HG03066 (cell line): ENCODE data around the gene LDLRAD4.

Experiments
- ATAC-seq: cut with Tn5 transposase; IDR thresholded peaks from one replicate; pipeline ENCODE4 v1.9.1; 2021; ENCODE audit warnings: low read depth; ENCODE audit not compliant: unreplicated experiment

LDLRAD4 gene

DNA sequence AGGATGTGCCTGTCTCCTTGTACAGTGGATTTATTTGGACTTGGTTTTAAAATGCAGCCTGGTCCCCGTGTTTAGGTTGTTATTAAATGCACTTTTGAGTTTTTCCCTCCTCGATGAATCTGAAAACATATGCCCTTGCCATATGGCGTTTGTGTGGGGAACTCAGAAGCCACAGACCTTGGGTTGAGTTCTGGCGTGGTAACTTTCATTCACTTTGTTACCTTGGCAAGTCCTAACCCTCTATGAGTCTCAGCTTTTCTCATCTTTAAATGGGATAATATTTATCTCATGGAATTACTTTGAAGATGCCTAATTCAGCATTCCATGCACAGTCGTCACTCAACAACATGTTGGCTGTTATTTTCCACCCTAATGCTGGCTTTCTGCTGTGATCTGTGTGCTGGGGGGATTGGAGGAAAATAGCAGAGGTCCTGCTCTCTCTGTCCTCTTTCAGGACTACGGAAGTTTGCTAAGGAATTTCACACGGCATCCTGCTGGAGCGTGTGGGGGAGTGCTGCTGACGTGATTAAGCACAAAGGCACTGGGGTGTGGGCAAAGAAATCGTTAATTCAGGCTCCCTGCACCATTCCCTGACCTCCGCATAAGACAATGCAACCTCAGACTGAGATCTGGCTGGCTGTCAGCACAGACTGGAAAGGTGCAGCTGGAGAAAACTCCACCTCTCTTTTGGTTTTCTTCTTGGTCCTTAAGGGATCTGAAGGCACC is 61.7 kb downstream of the LDLRAD4 start:
- no peak for ATAC-seq

DNA sequence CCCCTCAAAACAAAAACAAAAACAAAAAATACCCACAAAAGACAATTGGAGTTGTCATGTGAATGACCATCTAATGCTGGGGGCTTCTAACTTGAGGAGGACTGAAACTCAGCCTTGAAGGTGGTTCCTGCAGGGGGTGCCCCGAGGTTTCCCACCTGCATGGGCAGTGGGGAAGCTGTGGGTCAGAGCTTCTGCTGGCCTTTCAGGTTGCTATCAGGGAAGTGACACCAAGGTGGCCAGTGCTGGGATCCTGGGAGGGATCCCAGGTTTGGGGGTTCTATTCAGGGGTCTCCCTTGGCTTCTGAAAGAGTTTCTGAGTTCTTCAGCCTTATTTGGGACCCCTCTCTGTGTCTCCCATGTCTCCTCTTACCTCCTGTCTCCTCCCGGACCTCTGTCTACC is 62.8 kb downstream of the LDLRAD4 start:
- no peak for ATAC-seq

DNA sequence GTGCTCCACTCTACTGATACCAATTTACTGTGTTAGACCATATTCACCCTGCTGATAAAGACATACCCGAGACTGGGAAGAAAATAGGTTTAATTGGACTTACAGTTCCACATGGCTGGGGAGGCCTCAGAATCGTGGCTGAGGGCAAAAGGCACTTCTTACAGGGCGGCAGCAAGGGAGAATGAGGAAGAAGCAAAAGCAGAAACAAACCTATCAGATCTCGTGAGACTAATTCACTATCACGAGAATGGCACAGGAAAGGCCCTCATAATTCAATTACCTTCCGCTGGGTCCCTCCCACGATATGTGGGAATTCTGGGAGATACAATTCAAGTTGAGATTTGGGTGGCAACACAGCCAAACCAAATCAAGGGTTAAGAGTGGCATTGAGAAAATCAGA is 65.2 kb downstream of the LDLRAD4 start:
- ATAC-seq = no peak

DNA sequence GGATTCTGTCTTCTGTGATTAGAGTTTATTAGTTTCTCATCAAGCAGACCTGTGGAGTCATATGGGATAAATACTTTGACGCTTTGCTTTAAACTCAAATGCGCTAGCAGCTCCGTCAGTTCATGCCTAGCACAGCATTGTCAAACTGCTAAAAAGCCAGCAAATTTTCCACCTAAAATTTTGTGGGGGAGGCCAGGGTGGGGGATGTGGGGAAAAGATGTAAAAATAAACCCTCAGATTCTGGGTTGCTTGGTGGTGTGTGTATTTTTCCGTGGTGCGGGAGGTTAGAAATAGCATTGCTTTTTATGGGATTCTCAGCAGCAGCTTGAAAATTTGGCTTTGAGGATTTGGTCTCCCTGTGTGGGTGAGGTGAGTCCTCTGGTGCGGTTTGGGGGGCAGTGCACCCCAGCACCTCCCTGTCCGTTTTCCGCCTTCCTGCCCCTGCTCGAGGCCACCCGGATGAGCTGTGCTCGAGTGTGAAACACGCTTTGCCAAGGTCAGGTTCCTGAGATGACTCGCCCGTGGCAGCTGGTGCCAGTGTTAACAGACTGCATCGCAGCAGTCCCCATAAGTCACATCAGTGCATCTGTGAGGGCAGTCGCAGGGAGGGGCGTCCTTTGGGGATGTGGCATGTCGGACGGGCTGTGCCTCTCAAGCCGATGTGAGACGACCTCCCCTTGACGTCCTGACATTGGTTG is 65.9 kb downstream of the LDLRAD4 start:
- ATAC-seq = no peak

GRCh38 chr18:13285874-13286273 is 67.3 kb downstream of the LDLRAD4 start:
- no peak for ATAC-seq

DNA sequence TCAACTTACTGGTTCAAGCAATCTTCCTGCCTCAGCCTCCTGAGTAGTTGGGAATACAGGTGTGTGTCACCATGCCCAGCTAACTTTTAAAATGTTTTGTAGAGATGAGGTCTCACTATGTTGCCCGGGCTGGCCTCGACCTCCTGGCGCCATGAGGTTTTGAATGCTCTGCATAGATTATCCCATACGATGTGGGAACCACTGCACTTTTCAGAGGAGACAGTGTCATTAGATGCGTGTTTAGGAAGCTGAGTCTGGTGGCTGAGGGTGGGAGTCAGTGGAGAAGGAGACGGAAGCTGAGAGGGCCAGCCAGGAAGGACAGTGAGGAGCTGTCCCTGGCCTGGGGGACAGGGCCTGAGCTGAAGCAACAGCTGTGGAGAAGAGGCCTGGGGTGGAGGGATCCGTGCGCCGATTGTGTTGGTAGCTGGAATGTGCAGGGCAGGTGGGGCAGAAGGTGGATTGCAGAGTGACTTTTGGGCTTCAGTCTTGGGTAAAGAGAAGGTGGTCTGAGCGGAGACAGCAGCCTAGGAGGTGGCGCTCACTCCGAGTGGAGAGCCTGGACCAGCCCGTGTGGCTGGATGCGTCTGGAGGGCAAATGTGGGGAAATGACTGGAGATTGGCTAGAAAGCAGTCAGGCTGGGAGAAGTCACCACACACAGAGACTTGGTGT is 68.0 kb downstream of the LDLRAD4 start:
- no peak for ATAC-seq

GRCh38 chr18:13287372-13287771 is 68.8 kb downstream of the LDLRAD4 start:
- ATAC-seq = no peak

DNA sequence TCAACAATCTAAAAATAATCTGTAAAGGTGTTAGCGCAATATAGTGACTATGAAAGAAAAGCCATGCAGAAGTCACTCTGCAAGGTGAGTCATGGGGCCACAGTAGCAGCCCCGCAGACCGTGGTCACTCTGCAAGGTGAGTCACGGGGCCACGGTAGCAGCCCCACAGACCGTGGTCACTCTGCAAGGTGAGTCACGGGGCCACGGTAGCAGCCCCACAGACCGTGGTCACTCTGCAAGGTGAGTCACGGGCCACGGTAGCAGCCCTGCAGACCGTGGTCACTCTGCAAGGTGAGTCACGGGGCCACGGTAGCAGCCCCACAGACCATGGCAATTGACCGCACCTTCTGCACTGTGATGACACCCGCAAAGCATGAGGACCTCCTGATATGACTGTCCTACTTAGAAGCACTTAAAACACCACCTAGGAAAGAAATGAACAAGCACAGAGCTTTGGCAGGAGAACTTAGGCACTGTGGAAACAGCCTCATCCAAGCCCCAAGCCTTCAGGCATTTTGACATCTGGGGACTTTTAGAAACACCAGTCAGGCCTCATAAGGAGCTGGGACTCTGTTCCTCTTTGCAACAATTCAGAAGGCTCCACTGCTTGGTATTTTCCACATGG is 70.1 kb downstream of the LDLRAD4 start:
- ATAC-seq = no peak

- ATAC-seq = no peak
These were observed 71.1 kb downstream of the LDLRAD4 start for GRCh38 chr18:13289481-13290205.

GRCh38 chr18:13290856-13291271 is 72.3 kb downstream of the LDLRAD4 start:
- ATAC-seq = no peak

- ATAC-seq = no peak
These were observed 72.7 kb downstream of the LDLRAD4 start for GRCh38 chr18:13291299-13291698.

DNA sequence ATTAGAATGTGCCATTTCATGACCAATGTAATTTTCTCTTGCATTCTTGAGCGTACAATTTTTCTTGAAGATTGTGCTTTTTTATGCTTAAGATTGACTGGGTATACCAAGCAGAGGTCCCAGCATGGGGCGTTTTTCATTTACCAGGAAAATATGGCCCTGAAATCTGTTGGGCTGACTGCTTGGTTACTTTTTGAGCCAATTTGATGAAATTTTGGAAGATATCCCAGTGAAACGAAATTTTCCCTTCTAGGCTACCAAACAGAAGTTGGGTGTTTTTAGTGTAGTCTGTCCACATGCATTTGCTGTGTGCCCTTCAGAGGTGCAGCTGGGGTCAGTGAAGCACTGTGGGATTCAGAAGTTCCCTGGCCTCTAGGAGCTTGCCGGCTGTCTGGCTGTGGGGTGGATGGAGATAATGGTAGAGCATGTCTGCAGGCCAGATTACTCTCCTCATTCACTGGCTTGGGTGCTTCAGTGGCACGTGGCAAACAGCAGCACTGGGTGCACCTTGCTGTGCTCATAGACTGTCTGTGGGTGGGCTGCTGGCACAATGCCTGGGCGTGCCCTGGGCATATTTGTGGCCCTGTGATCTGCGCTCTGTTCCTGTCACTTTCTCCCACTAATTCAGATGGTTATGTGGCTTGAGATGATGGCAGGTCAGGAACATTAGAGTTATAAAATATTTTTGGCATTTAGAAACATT is 73.3 kb downstream of the LDLRAD4 start:
- no peak for ATAC-seq

GRCh38 chr18:13292736-13293135 is 74.2 kb downstream of the LDLRAD4 start:
- no peak for ATAC-seq

GRCh38 chr18:13294309-13294708 is 75.7 kb downstream of the LDLRAD4 start:
- no peak for ATAC-seq

GRCh38 chr18:13295894-13296293 is 77.3 kb downstream of the LDLRAD4 start:
- ATAC-seq = no peak

GRCh38 chr18:13296867-13297574 is 78.5 kb downstream of the LDLRAD4 start:
- no peak for ATAC-seq

DNA sequence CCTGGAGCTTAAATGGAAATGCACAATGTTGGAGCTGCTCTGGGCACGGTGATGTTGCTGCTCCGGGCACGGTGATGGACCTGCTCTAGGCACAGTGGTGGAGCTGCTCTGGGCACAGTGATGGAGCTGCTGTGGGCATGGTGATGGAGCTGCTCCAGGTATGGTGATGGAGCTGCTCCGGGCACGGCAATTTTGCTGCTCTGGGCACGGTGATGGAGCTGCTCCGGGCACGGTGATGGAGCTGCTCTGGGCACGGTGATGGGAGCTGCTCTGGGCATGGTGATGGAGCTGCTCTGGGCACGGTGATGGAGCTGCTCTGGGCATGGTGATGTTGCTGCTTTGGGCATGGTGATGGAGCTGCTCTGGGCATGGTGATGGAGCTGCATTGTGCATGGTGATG is 79.7 kb downstream of the LDLRAD4 start:
- ATAC-seq = no peak

GRCh38 chr18:13300029-13300428 is 81.5 kb downstream of the LDLRAD4 start:
- ATAC-seq = no peak

- ATAC-seq = no peak
These were observed 82.2 kb downstream of the LDLRAD4 start for GRCh38 chr18:13300796-13301195.
